Esophagus muscularis mucosa (tissue), 4 donors: ENCODE measurements around the gene IFITM1. TPM values are rescaled to one million over a fixed set of nuclear protein-coding genes. Genes with fewer than 3 reads are reported as not detected.
"Not testable (repeated sequence)": the region's sequence is repeated elsewhere in the genome, so short reads cannot be mapped to it uniquely, and the experiment has no call there.

Experiments used
- DNase-seq: peaks from one replicate; pipeline ENCODE4 v3.0.0-alpha.2; 2017; ENCODE audit errors: extremely low spot score
- H3K27ac ChIP-seq, 4 donors: fragments of 200-600 bp; sonication (generic); replicated peaks in 1 of 4; 1 replicate in 3 of 4; 2 replicates in 1 of 4; pipeline ENCODE4 v1.5.1; 2016 to 2019; ENCODE audit warnings: mild to moderate bottlenecking in 1 of 4
- H3K27me3 ChIP-seq, 4 donors: fragments of 200-600 bp; sonication (generic); one replicate each; pipeline versions ENCODE4 v1.5.1 to v1.6.0; 2016 to 2019
- H3K36me3 ChIP-seq, 4 donors: fragments of 200-600 bp; sonication (generic); one replicate each; pipeline ENCODE4 v1.5.1; 2016 to 2019
- H3K4me1 ChIP-seq, 4 donors: fragments of 200-600 bp; sonication (generic); one replicate each; pipeline ENCODE4 v1.5.1; 2016 to 2019
- H3K4me3 ChIP-seq, 4 donors: fragments of 200-600 bp; sonication (generic); 1 replicate in 2 of 4; 2 replicates in 2 of 4; pipeline ENCODE4 v1.5.1; 2016 to 2019; ENCODE audit warnings: mild to moderate bottlenecking in 4 of 4, moderate library complexity in 1 of 4
- H3K9me3 ChIP-seq, 4 donors: fragments of 200-600 bp; sonication (generic); 1 replicate in 3 of 4; 2 replicates in 1 of 4; pipeline ENCODE4 v1.5.1; 2016 to 2019
- CTCF ChIP-seq, 3 experiments: fragments of 200-600 bp in 2 of 3; fragments of 450-650 bp in 1 of 3; sonication (generic) in 2 of 3; IDR thresholded peaks; one replicate each; pipeline ENCODE4 v1.5.1; 2017 to 2019; ENCODE audit warnings: antibody characterized with exemption in 3 of 3, mild to moderate bottlenecking in 2 of 3, moderate library complexity in 1 of 3
- EP300 ChIP-seq: sonication (generic); formaldehyde crosslinking; IDR thresholded peaks from one replicate; pipeline ENCODE4 v1.6.1; 2017; ENCODE audit warnings: antibody characterized with exemption
- POLR2A ChIP-seq: fragments of 450-650 bp; IDR thresholded peaks from one replicate; pipeline ENCODE4 v1.6.1; 2017; ENCODE audit warnings: antibody characterized with exemption, moderate library complexity, mild to moderate bottlenecking, low read depth
- POLR2AphosphoS5 ChIP-seq, 2 donors: sonication (generic); formaldehyde crosslinking; IDR thresholded peaks; one replicate each; pipeline ENCODE4 v1.6.1; 2017; ENCODE audit warnings: antibody characterized with exemption in 2 of 2
- WGBS: methylation state at CpG from one replicate; pipeline ENCODE4 v1.1.5; 2018; 5-methylcytosine and 5-hydroxymethylcytosine counted together
- intact Hi-C: fragments of 100-400 bp; cut with DNase I; formaldehyde crosslinking; loops from one replicate; pipeline ENCODE4 v1.15.1; 2023
- total RNA-seq, 4 donors: library from RNA; depleted of rRNA; stranded (reverse); fragments of >200 nt; gene quantifications; one replicate each; pipeline versions ENCODE4 v1.1.0 to v1.2.1, GENCODE V29; 2016

IFITM1 gene
- total RNA-seq, 4 donors from 2014 or later, result 60.6 to 197 (median 171) TPM

- Histone ChIP-seq H3K4me3 (no peak overlapping the region), H3K4me1 (peaks cover 9 to 39% (median 38%) of the 10 kb centered on the region in 4 donors), H3K27ac (no peak overlapping the region), H3K27me3 (peaks cover 0 to 65% (median 22%) of the 10 kb centered on the region in 4 donors), H3K36me3 (no peaks in the 10 kb centered on the region), H3K9me3 (no peaks in the 10 kb centered on the region)
- intact Hi-C loops, result no loop called here
- no peak for TF ChIP-seq EP300
- no peak for DNase-seq
- WGBS, result 90% methylated on average over 7 of the region's 8 CpGs
These were observed 28.0 kb upstream of the IFITM1 start for GRCh38 chr11:285894-286220.

- DNase-seq, H3K36me3 ChIP-seq, H3K9me3 ChIP-seq, intact Hi-C loops, H3K27ac ChIP-seq: not testable (repeated sequence)
- peaks cover 8 to 30% (median 28%) of the 10 kb centered on the region in 4 donors for H3K4me1 ChIP-seq
- H3K27me3 ChIP-seq, result peaks cover 0 to 52% (median 9%) of the 10 kb centered on the region in 4 donors
- peak overlapping the region in 1 of 4 donors; percentile 93 for H3K4me3 ChIP-seq
- WGBS, result 89% methylated on average over 27 of the region's 27 CpGs
These were observed 26.6 kb upstream of the IFITM1 start for GRCh38 chr11:286977-287820.

DNA sequence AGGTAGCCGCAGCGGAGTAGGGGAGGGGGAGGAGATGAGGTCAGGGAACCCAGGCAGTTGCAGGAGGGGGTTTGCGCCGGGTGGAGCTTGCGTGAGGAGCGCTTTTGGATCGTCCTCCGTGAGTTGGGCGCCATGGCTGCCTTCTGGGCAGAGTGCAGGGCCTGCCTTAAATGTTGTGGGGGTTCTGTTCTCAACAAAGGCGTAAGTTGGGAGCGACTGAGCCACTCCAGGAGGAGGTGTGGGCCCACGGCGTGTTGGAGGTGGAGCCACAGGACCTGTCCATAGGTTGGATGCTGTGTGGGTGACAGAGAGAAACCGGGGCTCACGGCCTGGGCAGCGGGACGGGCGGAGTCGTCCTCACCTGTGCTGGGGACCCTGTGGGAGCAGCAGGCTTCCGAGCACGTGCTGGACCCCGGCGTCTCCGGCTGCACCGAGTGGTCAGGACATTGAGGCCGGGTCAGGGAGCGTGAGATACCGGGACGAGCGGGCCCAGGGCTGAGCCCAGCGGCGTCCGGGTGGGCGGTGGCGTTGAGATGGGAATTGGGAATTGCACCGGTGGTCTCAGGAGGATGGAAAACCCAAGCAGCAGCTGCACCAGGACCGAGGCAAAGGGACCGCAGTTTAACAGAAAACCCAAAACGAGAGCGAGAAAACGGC is 25.9 kb upstream of the IFITM1 start:
- TF ChIP-seq EP300 (no peak), CTCF (IDR thresholded peaks at IDR 0.05) (no peak), POLR2AphosphoS5 (IDR thresholded peaks at IDR 0.05) (no peak), POLR2A (no peak)
- peaks cover 0 to 13% (median 5%) of the 10 kb centered on the region in 4 donors for H3K36me3 ChIP-seq
- peak overlapping the region in 2 of 4 donors; percentile 70 to 78 for H3K27ac ChIP-seq
- 35% methylated on average over 39 of the region's 41 CpGs for WGBS
- H3K9me3 ChIP-seq, result no peaks in the 10 kb centered on the region
- H3K4me1 ChIP-seq, result peaks cover 8 to 30% (median 28%) of the 10 kb centered on the region in 4 donors
- H3K4me3 ChIP-seq, result peak overlapping the region; percentile 80 to 93 (median 82)
- peaks cover 0 to 44% (median 3%) of the 10 kb centered on the region in 4 donors for H3K27me3 ChIP-seq
- intact Hi-C loops, result no loop called here
- DNase-seq, result no peak

DNA sequence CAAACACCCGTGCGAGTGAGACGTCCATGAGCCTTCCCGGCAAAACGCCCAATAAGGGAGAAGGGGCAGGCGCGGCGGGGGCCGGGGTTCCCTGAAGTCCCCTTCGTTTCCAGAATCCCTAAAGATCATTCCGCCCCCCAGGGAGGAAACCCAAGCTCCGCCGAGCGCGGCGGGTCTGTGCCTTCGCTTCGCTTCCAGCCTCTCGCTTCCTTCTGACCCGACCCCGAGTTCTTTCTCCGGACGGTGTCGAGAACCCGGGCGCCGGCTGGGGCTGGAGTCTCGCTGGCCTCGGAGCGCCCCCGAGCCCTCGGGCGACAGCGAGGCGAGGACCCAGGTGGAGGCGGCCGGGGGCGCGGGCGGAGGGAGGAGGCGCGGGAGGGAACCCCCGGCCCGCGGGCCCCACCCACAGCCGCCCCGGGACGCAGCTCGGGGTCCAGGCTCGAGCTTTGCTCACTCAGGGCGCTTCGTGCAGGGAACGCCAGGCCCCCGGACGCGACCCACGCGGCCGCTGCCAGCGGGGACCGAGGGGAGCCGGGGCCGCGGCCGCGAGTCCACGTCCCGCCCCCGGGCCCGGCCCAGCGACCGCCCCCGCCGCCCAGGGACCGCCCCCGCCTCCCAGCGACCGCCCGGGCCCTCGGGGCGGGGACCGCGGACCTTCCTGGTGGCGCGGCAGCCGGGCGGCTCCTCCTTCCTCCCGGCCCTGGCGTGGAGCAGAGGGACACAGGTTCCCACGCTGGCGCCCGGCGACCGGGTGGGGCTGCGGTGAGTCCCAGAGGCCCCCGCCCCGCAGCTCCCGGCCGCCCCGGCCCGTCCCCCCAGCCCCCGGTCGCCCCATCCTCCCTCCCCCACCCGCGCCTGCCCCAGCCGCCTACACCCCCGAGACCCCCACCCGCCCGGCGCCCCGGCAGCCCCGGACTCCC is 25.1 kb upstream of the IFITM1 start, which contains the start of gene PGGHG:
PGGHG (plus strand) TSS at position 649 of the 920 bp plus-strand sequence. CDS start 691 bp downstream, outside the sequence.
- Histone ChIP-seq H3K4me3 (peak within 1 kb of the TSS; percentile 80 to 93 (median 82)), H3K27me3 (peaks cover 0 to 37% (median 2%) of the 10 kb centered on the region in 4 donors), H3K9me3 (no peaks in the 10 kb centered on the region), H3K4me1 (peaks cover 8 to 30% (median 28%) of the 10 kb centered on the region in 4 donors), H3K27ac (peak within 1 kb of the TSS; percentile 70 to 78 (median 72)), H3K36me3 (peaks cover 0 to 19% (median 9%) of the 10 kb centered on the region in 4 donors)
- no peak for TF ChIP-seq POLR2A
- no peak for TF ChIP-seq EP300
- no peak for TF ChIP-seq CTCF (IDR thresholded peaks at IDR 0.05)
- peak; percentile 27 to 55 for TF ChIP-seq POLR2AphosphoS5 (IDR thresholded peaks at IDR 0.05)
- DNase-seq, result no peak
- intact Hi-C loops, result no loop called here
- 1% methylated on average over 30 of the region's 112 CpGs for WGBS

GRCh38 chr11:289398-289711 is 24.5 kb upstream of the IFITM1 start:
- DNase-seq, result no peak
- WGBS, result 48% methylated on average over 7 of the region's 14 CpGs
- Histone ChIP-seq H3K9me3 (no peaks in the 10 kb centered on the region), H3K27ac (peak overlapping the region; percentile 70 to 78 (median 72)), H3K4me1 (peaks cover 8 to 30% (median 28%) of the 10 kb centered on the region in 4 donors), H3K36me3 (peaks cover 0 to 25% (median 14%) of the 10 kb centered on the region in 4 donors), H3K27me3 (peaks cover 0 to 31% (median 0%) of the 10 kb centered on the region in 4 donors), H3K4me3 (peak overlapping the region; percentile 80 to 93 (median 82))
- intact Hi-C loops, result no loop called here
- no peak for TF ChIP-seq POLR2A
- no peak for TF ChIP-seq EP300
- TF ChIP-seq POLR2AphosphoS5 (IDR thresholded peaks at IDR 0.05), result no peak
- no peak for TF ChIP-seq CTCF (IDR thresholded peaks at IDR 0.05)
